Neuronal stem cell (in vitro differentiated cells): ENCODE results near the gene FBXO28.

ENCODE experiments used
- DNase-seq: peaks from one replicate; pipeline ENCODE4 v3.0.0-alpha.2; 2013; ENCODE audit warnings: low spot score
- H2AFZ ChIP-seq: one replicate; pipeline ENCODE4 v1.6.1; 2013; ENCODE audit warnings: mild to moderate bottlenecking, low read length, inconsistent platforms
- H2AK5ac ChIP-seq: 2 replicates; pipeline ENCODE4 v1.6.1; 2013; ENCODE audit warnings: low read depth, mild to moderate bottlenecking, inconsistent platforms, low read length, moderate library complexity, mixed read lengths
- H2BK120ac ChIP-seq: 2 replicates; pipeline ENCODE4 v1.6.1; 2013; ENCODE audit warnings: low read depth, mild to moderate bottlenecking, inconsistent platforms, low read length, moderate library complexity, mixed read lengths
- H2BK12ac ChIP-seq: one replicate; pipeline ENCODE4 v1.6.1; 2013; ENCODE audit warnings: low read length, inconsistent platforms
- H2BK15ac ChIP-seq: 2 replicates; pipeline ENCODE4 v1.6.1; 2013; ENCODE audit warnings: mild to moderate bottlenecking, low read length, inconsistent platforms, mixed read lengths
- H2BK5ac ChIP-seq: one replicate; pipeline ENCODE4 v1.6.1; 2013; ENCODE audit warnings: inconsistent platforms, mild to moderate bottlenecking, low read length, moderate library complexity
- H3K14ac ChIP-seq: one replicate; pipeline ENCODE4 v1.6.1; 2013; ENCODE audit warnings: low read length, inconsistent platforms
- H3K18ac ChIP-seq: 2 replicates; pipeline ENCODE4 v1.6.1; 2013; ENCODE audit warnings: low read length, inconsistent platforms
- H3K23ac ChIP-seq: 2 replicates; pipeline ENCODE4 v1.6.1; 2013; ENCODE audit warnings: low read depth, mild to moderate bottlenecking, mixed read lengths, low read length, inconsistent platforms; ENCODE audit not compliant: poor library complexity
- H3K27ac ChIP-seq: replicated peaks from 3 replicates; pipeline ENCODE4 v1.5.1; 2013; ENCODE audit warnings: low read length, inconsistent platforms
- H3K27me3 ChIP-seq, 3 experiments: 2 replicates each; pipeline ENCODE4 v1.6.1; 2013; ENCODE audit warnings: low read length in 3 of 3, mild to moderate bottlenecking in 2 of 3, inconsistent platforms in 1 of 3, low read depth in 1 of 3, mixed read lengths in 1 of 3, moderate library complexity in 1 of 3; ENCODE audit not compliant: control insufficient read depth in 3 of 3, insufficient read depth in 3 of 3
- H3K36me3 ChIP-seq, 2 donors: replicated peaks in 1 of 2; 2 replicates each; pipeline ENCODE4 v1.6.1; 2013; ENCODE audit warnings: low read length in 2 of 2; ENCODE audit not compliant: control insufficient read depth in 2 of 2, insufficient read depth in 2 of 2
- H3K4ac ChIP-seq: 2 replicates; pipeline ENCODE4 v1.6.1; 2013; ENCODE audit warnings: inconsistent platforms, mild to moderate bottlenecking, low read length, moderate library complexity
- H3K4me1 ChIP-seq, 2 donors: 1 replicate in 1 of 2; 2 replicates in 1 of 2; pipeline ENCODE4 v1.6.1; 2013; ENCODE audit warnings: low read length in 2 of 2, low read depth in 1 of 2; ENCODE audit not compliant: control insufficient read depth in 2 of 2, insufficient read depth in 1 of 2
- H3K4me2 ChIP-seq: one replicate; pipeline ENCODE4 v1.6.1; 2013; ENCODE audit warnings: mild to moderate bottlenecking, low read length, inconsistent platforms; ENCODE audit not compliant: insufficient read depth, poor library complexity, severe bottlenecking
- H3K4me3 ChIP-seq, 2 donors: 2 replicates each; pipeline ENCODE4 v1.5.1; 2013; ENCODE audit warnings: low read length in 2 of 2, mild to moderate bottlenecking in 2 of 2, inconsistent platforms in 1 of 2, moderate library complexity in 1 of 2
- H3K79me1 ChIP-seq: one replicate; pipeline ENCODE4 v1.6.1; 2013; ENCODE audit warnings: low read depth, mild to moderate bottlenecking, inconsistent platforms, low read length, moderate library complexity
- H3K9ac ChIP-seq: one replicate; pipeline ENCODE4 v1.6.1; 2013; ENCODE audit warnings: mild to moderate bottlenecking, low read depth, low read length, inconsistent platforms; ENCODE audit not compliant: poor library complexity
- H3K9me3 ChIP-seq, 2 donors: replicated peaks in 1 of 2; 2 replicates each; pipeline versions ENCODE3 to v1.6.1; 2013; ENCODE audit warnings: low read length in 2 of 2, mild to moderate bottlenecking in 2 of 2, inconsistent platforms in 1 of 2, low read depth in 1 of 2, mixed read lengths in 1 of 2, moderate library complexity in 1 of 2; ENCODE audit not compliant: control insufficient read depth in 2 of 2, insufficient read depth in 1 of 2
- H4K8ac ChIP-seq: one replicate; pipeline ENCODE4 v1.6.1; 2013; ENCODE audit warnings: low read depth, mild to moderate bottlenecking, inconsistent platforms, low read length, moderate library complexity
- H4K91ac ChIP-seq: one replicate; pipeline ENCODE4 v1.6.1; 2013; ENCODE audit warnings: low read length, low read depth, mild to moderate bottlenecking, inconsistent platforms; ENCODE audit not compliant: poor library complexity
- WGBS, 2 donors: extraction: QIAGEN DNeasy Blood & Tissue Kit; methylation state at CpG; one replicate each; pipeline ENCODE4 v1.1.7; 2013; ENCODE audit warnings: missing lambda C conversion rate in 2 of 2, mixed read lengths in 1 of 2; ENCODE audit not compliant: insufficient read length in 2 of 2, insufficient replicate concordance in 1 of 2; ENCODE audit errors: extremely low coverage in 2 of 2; 5-methylcytosine and 5-hydroxymethylcytosine counted together

Gene FBXO28

DNA sequence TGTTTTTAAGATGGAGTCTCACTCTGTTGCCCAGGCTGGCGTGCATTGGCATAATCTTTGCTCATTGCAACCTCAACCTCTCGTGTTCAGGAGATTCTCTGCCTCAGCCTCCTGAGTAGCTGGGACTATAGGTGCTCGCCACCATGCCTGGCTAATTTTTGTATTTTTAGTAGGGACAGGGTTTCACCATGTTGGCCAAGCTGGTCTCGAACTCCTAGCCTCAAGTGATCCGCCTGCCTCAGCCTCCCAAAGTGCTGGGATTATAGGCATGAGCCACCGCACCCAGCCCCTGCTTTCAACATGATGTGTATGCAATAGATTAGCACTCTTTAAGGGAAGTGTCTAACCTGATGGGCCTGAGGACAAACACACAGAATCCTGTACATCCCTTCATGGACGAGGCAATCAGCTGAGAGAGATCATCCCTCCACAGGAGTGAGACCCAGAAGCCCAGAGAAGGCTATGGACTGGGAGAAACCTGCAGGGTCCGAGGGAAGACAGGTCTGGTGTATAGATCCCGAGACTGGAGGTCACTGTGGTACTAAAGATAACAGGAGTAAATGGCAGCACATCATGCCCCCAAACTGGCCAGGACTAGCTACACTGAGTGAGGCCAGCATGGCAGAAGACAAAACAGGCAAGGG, 63.6 kb downstream of the FBXO28 start:
- DNase-seq: no peak
- no peaks in the 10 kb centered on the region for H3K36me3 ChIP-seq
- H2AK5ac ChIP-seq: no peak overlapping the region
- no CpG with 5 or more reads among the region's 9 CpGs for WGBS, 2 donors
- no peak overlapping the region for H2BK12ac ChIP-seq
- H3K14ac ChIP-seq: no peak overlapping the region
- no peak overlapping the region for H3K4me2 ChIP-seq
- no peak overlapping the region for H4K91ac ChIP-seq
- H3K9me3 ChIP-seq: no peaks in the 10 kb centered on the region
- H4K8ac ChIP-seq: no peak overlapping the region
- H3K4me1 ChIP-seq: peaks cover 0 to 2% of the 10 kb centered on the region in 2 donors
- no peak overlapping the region for H3K27ac ChIP-seq
- H3K23ac ChIP-seq: no peak overlapping the region
- no peak overlapping the region for H3K18ac ChIP-seq
- H3K79me1 ChIP-seq: no peaks in the 10 kb centered on the region
- H3K27me3 ChIP-seq: no peaks in the 10 kb centered on the region
- no peak overlapping the region for H2BK120ac ChIP-seq
- no peak overlapping the region for H2AFZ ChIP-seq
- no peak overlapping the region for H2BK5ac ChIP-seq
- H3K4ac ChIP-seq: no peak overlapping the region
- H2BK15ac ChIP-seq: no peak overlapping the region
- no peak overlapping the region for H3K9ac ChIP-seq
- no peak overlapping the region for H3K4me3 ChIP-seq

- no peak overlapping the region for H3K4me3 ChIP-seq
- no peak overlapping the region for H3K4me2 ChIP-seq
- H3K9ac ChIP-seq: no peak overlapping the region
- no peak overlapping the region for H3K4ac ChIP-seq
- no peaks in the 10 kb centered on the region for H3K36me3 ChIP-seq
- no peak overlapping the region for H2AFZ ChIP-seq
- H3K79me1 ChIP-seq: no peaks in the 10 kb centered on the region
- no peak overlapping the region for H2BK120ac ChIP-seq
- no peak overlapping the region for H2BK12ac ChIP-seq
- DNase-seq: no peak
- peaks cover 0 to 4% of the 10 kb centered on the region in 2 donors for H3K4me1 ChIP-seq
- H4K8ac ChIP-seq: no peak overlapping the region
- no peak overlapping the region for H2AK5ac ChIP-seq
- no peak overlapping the region for H3K18ac ChIP-seq
- H2BK5ac ChIP-seq: no peak overlapping the region
- H3K27ac ChIP-seq: no peak overlapping the region
- no peak overlapping the region for H3K23ac ChIP-seq
- H3K27me3 ChIP-seq: no peaks in the 10 kb centered on the region
- H3K14ac ChIP-seq: no peak overlapping the region
- no peak overlapping the region for H2BK15ac ChIP-seq
- no peak overlapping the region for H4K91ac ChIP-seq
- no peaks in the 10 kb centered on the region for H3K9me3 ChIP-seq
- no CpG with 5 or more reads among the region's 5 CpGs for WGBS, 2 donors
Measured at GRCh38 chr1:224178894-224179293, 65.0 kb downstream of the FBXO28 start.

- no peak overlapping the region for H4K8ac ChIP-seq
- no CpG with 5 or more reads among the region's 11 CpGs for WGBS, 2 donors
Measured at GRCh38 chr1:224180783-224181452, 67.0 kb downstream of the FBXO28 start.

GRCh38 chr1:224181453-224181810, 67.5 kb downstream of the FBXO28 start:
- Histone ChIP-seq H3K9me3 (peaks cover 0 to 2% of the 10 kb centered on the region in 2 donors), H3K4ac (no peak overlapping the region), H2AK5ac (no peak overlapping the region), H3K27ac (no peak overlapping the region), H3K79me1 (peaks cover 4% of the 10 kb centered on the region), H3K36me3 (peaks cover 0 to 15% of the 10 kb centered on the region in 2 donors), H3K23ac (no peak overlapping the region), H3K4me1 (peaks cover 4 to 5% of the 10 kb centered on the region in 2 donors), H3K9ac (no peak overlapping the region), H2BK12ac (no peak overlapping the region), H3K27me3 (no peaks in the 10 kb centered on the region), H2BK15ac (no peak overlapping the region), H2AFZ (no peak overlapping the region), H2BK5ac (no peak overlapping the region), H3K4me2 (no peak overlapping the region), H3K4me3 (no peak overlapping the region), H3K18ac (no peak overlapping the region), H4K91ac (no peak overlapping the region), H4K8ac (no peak overlapping the region), H2BK120ac (no peak overlapping the region), H3K14ac (no peak overlapping the region)
- no peak for DNase-seq
- WGBS, 2 donors: no CpG with 5 or more reads among the region's 4 CpGs

More at GRCh38 chr1:224180783-224181452, 67.0 kb downstream of the FBXO28 start:
- no peak overlapping the region for H2BK120ac ChIP-seq
- no peak overlapping the region for H3K9ac ChIP-seq
- H3K4ac ChIP-seq: no peak overlapping the region
- no peak overlapping the region for H3K27ac ChIP-seq
- no peak overlapping the region for H3K4me2 ChIP-seq
- no peak overlapping the region for H2BK5ac ChIP-seq
- H3K36me3 ChIP-seq: peaks cover 0 to 11% of the 10 kb centered on the region in 2 donors
- H2AK5ac ChIP-seq: no peak overlapping the region
- H3K27me3 ChIP-seq: no peaks in the 10 kb centered on the region
- no peak overlapping the region for H2BK15ac ChIP-seq
- peaks cover 2% of the 10 kb centered on the region for H3K79me1 ChIP-seq
- no peak overlapping the region for H3K4me3 ChIP-seq
- H4K91ac ChIP-seq: no peak overlapping the region
- no peak overlapping the region for H2AFZ ChIP-seq
- H3K4me1 ChIP-seq: peaks cover 4 to 5% of the 10 kb centered on the region in 2 donors
- no peak overlapping the region for H2BK12ac ChIP-seq
- H3K18ac ChIP-seq: no peak overlapping the region
- peaks cover 0 to 2% of the 10 kb centered on the region in 2 donors for H3K9me3 ChIP-seq
- no peak overlapping the region for H3K23ac ChIP-seq
- no peak for DNase-seq
- H3K14ac ChIP-seq: no peak overlapping the region
